ENCODE data around the gene TUBGCP2. TPM values are rescaled to one million over a fixed set of nuclear protein-coding genes. Genes with fewer than 3 reads are reported as not detected.

TUBGCP2 gene
- total RNA-seq, 1 experiment from 2014 or later, result 52.4 TPM

DNA sequence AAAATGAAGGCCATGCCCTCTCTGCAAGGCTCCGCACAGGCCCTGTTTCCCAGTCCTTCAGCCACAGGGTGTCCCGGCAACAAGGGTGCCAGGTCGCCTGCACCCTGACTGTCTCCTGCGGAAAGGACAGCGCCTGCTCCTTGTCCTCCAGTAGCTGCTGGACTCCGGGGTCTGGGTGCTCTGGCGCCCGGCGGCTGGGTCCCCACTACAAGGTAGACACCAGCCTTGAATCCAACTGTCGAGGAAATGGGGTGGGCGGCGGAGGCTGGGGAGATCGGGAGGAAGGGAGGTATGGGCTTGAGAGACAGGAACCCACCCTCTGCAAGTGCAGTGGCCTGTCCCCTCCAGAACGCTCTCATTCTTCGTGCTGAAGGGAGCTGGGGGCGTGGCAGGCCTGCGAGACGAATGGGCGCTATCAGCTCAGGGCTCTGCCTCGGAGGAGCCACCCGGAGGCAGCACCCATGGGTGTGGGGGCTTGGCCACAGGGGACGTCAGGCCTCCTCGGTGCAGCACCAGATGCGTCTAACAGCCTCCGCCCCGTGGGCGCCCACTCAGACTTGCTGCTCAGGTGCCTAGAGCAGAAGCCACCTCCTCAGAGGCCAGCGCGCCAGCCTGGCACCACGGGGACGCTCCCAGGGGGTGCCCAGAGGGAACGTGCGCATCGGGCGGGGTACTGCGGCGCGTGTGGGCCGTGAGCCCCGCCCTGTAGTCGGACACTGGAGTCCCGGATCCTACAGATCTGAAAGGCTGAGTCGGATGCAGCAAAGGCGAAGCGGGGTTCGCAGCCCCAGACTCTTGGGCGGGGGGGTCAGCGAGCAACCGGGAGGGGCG lies 47.6 kb downstream of the TUBGCP2 start:
- Histone ChIP-seq H3K14ac (ENCODE audit: insufficient read depth, low read length) (no peak overlapping the region; the same call in 1 of the 2 replicates), H2BK12ac (ENCODE audit: insufficient read length, low read depth, low read length) (no peak overlapping the region), H3K79me2 (ENCODE audit: insufficient read depth, low read length) (no peaks in the 10 kb centered on the region), H2AK5ac (ENCODE audit: insufficient read length, low read length) (no peak overlapping the region), H4K20me1 (ENCODE audit: control insufficient read depth, insufficient read depth, insufficient read length) (peaks cover 3% of the 10 kb centered on the region), H4K8ac (replicated peaks; ENCODE audit: insufficient read length, low read depth, low read length) (no peak overlapping the region), H3K27ac (ENCODE audit: insufficient read length, low read depth, low read length) (no peak overlapping the region), H3K4ac (ENCODE audit: low read depth, low read length) (no peak overlapping the region), H2BK15ac (ENCODE audit: low read depth, low read length) (no peak overlapping the region), H4K5ac (ENCODE audit: insufficient read length, low read depth, low read length) (no peak overlapping the region), H3K79me1 (ENCODE audit: insufficient read depth, low read depth, low read length, poor library complexity, severe bottlenecking) (no peaks in the 10 kb centered on the region), H4K91ac (ENCODE audit: insufficient read length, low read depth, low read length) (no peak overlapping the region), H3K18ac (ENCODE audit: insufficient read length, low read depth, low read length) (no peak overlapping the region), H3T11ph (ENCODE audit: low read length) (no peak overlapping the region), H3K9ac (ENCODE audit: extremely low read depth, insufficient read length, low read length) (no peak overlapping the region), H3K23me2 (ENCODE audit: insufficient read length, low read depth, low read length, poor library complexity, severe bottlenecking) (peaks cover 7% of the 10 kb centered on the region), H2AFZ (ENCODE audit: low read length) (no peak overlapping the region), H3K23ac (ENCODE audit: insufficient read length, low read depth, low read length) (no peak overlapping the region), H3K27me3 (ENCODE audit: insufficient read depth, low read length) (no peaks in the 10 kb centered on the region; the same call in 1 of the 2 replicates), H3K56ac (ENCODE audit: insufficient read length, low read depth, low read length) (no peak overlapping the region), H3K9me3 (ENCODE audit: control insufficient read depth, low read depth, low read length) (no peaks in the 10 kb centered on the region), H3K4me2 (ENCODE audit: insufficient read depth, insufficient read length, low read length) (peak overlapping the region; percentile 47), H2BK5ac (ENCODE audit: insufficient read length, low read length) (no peak overlapping the region), H3K4me1 (ENCODE audit: insufficient read depth, low read length) (no peaks in the 10 kb centered on the region), H2BK20ac (ENCODE audit: low read depth, low read length, poor library complexity, severe bottlenecking) (no peak overlapping the region), H2BK120ac (ENCODE audit: low read depth, low read length, poor library complexity, severe bottlenecking) (no peak overlapping the region)
- no peak overlapping the region; a peak in 1 of 7 replicates for H3K27ac Mint-ChIP-seq
- WGBS (ENCODE audit: extremely low coverage, insufficient read length, low lambda C conversion rate), result no CpG with 5 or more reads among the region's 50 CpGs
- no peaks in the 10 kb centered on the region for H3K9me3 Mint-ChIP-seq
- DNase-seq, result no peak
- H3K36me3 Mint-ChIP-seq (ENCODE audit: insufficient read depth in 1 of 3, low read depth in 3 of 3), result no peaks in the 10 kb centered on the region
- peak overlapping the region; percentile 66 to 76 for H3K4me3 Mint-ChIP-seq
- peaks cover 19% of the 10 kb centered on the region for H3K27me3 Mint-ChIP-seq (ENCODE audit: low read depth)
- no peak for TF ChIP-seq CTCF (conservative IDR thresholded peaks at IDR 0.05)
- H3K4me1 Mint-ChIP-seq, result peaks cover 11 to 28% of the 10 kb centered on the region in 2 experiments

All from H9 (cell line).